Measurements from ENCODE around the gene NUTF2. TPM values are rescaled to one million over a fixed set of nuclear protein-coding genes. Genes with fewer than 3 reads are reported as not detected.
A peak's percentile ranks its signal among the peaks of the same experiment; 100 is the strongest.

NUTF2 gene
- total RNA-seq, 1 experiment from 2014 or later, result 217 TPM

- CTCF ChIA-PET, result no interaction called here
- Histone ChIP-seq H3K36me3 (ENCODE audit: insufficient read depth, low read length, poor library complexity, severe bottlenecking) (no peaks in the 10 kb centered on the region), H3K27me3 (replicated peaks; ENCODE audit: insufficient read depth, low read depth, low read length, poor library complexity) (no peaks in the 10 kb centered on the region), H3K9me3 (ENCODE audit: low read depth, low read length, poor library complexity, severe bottlenecking) (no peaks in the 10 kb centered on the region), H3K4me3 (ENCODE audit: low read depth, low read length, poor library complexity, severe bottlenecking) (peak within 1 kb of the TSS; percentile 89), H3K27ac (ENCODE audit: low read depth, low read length, poor library complexity, severe bottlenecking) (peak within 1 kb of the TSS; percentile 99), H3K4me1 (ENCODE audit: insufficient read depth, low read length, poor library complexity, severe bottlenecking) (peaks cover 29% of the 10 kb centered on the region)
- peak; percentile 98 for DNase-seq (ENCODE audit: low spot score)
- TF ChIP-seq EZH2 (IDR thresholded peaks at IDR 0.05; ENCODE audit: borderline replicate concordance, low read depth, low read length, poor library complexity, severe bottlenecking) (no peak), CTCF (conservative IDR thresholded peaks at IDR 0.05; ENCODE audit: low read depth, low read length) (peak; percentile 85)
- POLR2A ChIA-PET (ENCODE audit: low non-redundant PET), result no interaction called here
- intact Hi-C loops (cut with micrococcal nuclease; ENCODE audit: unreplicated experiment), result no loop called here
- BruUV-seq (replicated peaks), result no TSS peak
Measured at GRCh38 chr16:67841816-67842508, 4.8 kb upstream of the NUTF2 start, which contains the start of gene THAP11. THAP11 (plus strand) TSS chr16:67842320; CDS start chr16:67842555, 235 bp downstream.

DNA sequence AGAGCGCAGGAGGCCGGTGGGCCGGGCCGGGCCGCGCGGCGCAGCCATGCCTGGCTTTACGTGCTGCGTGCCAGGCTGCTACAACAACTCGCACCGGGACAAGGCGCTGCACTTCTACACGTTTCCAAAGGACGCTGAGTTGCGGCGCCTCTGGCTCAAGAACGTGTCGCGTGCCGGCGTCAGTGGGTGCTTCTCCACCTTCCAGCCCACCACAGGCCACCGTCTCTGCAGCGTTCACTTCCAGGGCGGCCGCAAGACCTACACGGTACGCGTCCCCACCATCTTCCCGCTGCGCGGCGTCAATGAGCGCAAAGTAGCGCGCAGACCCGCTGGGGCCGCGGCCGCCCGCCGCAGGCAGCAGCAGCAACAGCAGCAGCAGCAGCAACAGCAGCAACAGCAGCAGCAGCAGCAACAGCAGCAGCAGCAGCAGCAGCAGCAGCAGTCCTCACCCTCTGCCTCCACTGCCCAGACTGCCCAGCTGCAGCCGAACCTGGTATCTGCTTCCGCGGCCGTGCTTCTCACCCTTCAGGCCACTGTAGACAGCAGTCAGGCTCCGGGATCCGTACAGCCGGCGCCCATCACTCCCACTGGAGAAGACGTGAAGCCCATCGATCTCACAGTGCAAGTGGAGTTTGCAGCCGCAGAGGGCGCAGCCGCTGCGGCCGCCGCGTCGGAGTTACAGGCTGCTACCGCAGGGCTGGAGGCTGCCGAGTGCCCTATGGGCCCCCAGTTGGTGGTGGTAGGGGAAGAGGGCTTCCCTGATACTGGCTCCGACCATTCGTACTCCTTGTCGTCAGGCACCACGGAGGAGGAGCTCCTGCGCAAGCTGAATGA, 4.0 kb upstream of the NUTF2 start:
- no peaks in the 10 kb centered on the region for H3K36me3 ChIP-seq (ENCODE audit: insufficient read depth, low read length, poor library complexity, severe bottlenecking)
- no TSS peak for BruUV-seq (replicated peaks)
- peak overlapping the region; percentile 89 for H3K4me3 ChIP-seq (ENCODE audit: low read depth, low read length, poor library complexity, severe bottlenecking)
- H3K27me3 ChIP-seq (replicated peaks; ENCODE audit: insufficient read depth, low read depth, low read length, poor library complexity), result no peaks in the 10 kb centered on the region
- TF ChIP-seq CTCF (conservative IDR thresholded peaks at IDR 0.05; ENCODE audit: low read depth, low read length), result peak; percentile 33; the same call in 1 of the 2 replicates
- TF ChIP-seq EZH2 (IDR thresholded peaks at IDR 0.05; ENCODE audit: borderline replicate concordance, low read depth, low read length, poor library complexity, severe bottlenecking), result no peak
- intact Hi-C loops (cut with micrococcal nuclease; ENCODE audit: unreplicated experiment), result no loop called here
- CTCF ChIA-PET, result no interaction called here
- peak; percentile 74 for DNase-seq (ENCODE audit: low spot score)
- H3K9me3 ChIP-seq (ENCODE audit: low read depth, low read length, poor library complexity, severe bottlenecking), result no peaks in the 10 kb centered on the region
- H3K27ac ChIP-seq (ENCODE audit: low read depth, low read length, poor library complexity, severe bottlenecking), result peak overlapping the region; percentile 99
- POLR2A ChIA-PET (ENCODE audit: low non-redundant PET), result no interaction called here
- H3K4me1 ChIP-seq (ENCODE audit: insufficient read depth, low read length, poor library complexity, severe bottlenecking), result peaks cover 29% of the 10 kb centered on the region

GRCh38 chr16:67843343-67843765, 3.4 kb upstream of the NUTF2 start:
- H3K36me3 ChIP-seq (ENCODE audit: insufficient read depth, low read length, poor library complexity, severe bottlenecking), result no peaks in the 10 kb centered on the region
- H3K4me3 ChIP-seq (ENCODE audit: low read depth, low read length, poor library complexity, severe bottlenecking), result peak overlapping the region; percentile 89
- intact Hi-C loops (cut with micrococcal nuclease; ENCODE audit: unreplicated experiment), result no loop called here
- ChIA-PET POLR2A (ENCODE audit: low non-redundant PET) (no interaction called here), CTCF (no interaction called here)
- H3K4me1 ChIP-seq (ENCODE audit: insufficient read depth, low read length, poor library complexity, severe bottlenecking), result peaks cover 34% of the 10 kb centered on the region
- H3K27me3 ChIP-seq (replicated peaks; ENCODE audit: insufficient read depth, low read depth, low read length, poor library complexity), result no peaks in the 10 kb centered on the region
- no peaks in the 10 kb centered on the region for H3K9me3 ChIP-seq (ENCODE audit: low read depth, low read length, poor library complexity, severe bottlenecking)
- TSS peak; percentile 18 for BruUV-seq (replicated peaks)
- no peak for DNase-seq (ENCODE audit: low spot score)
- TF ChIP-seq EZH2 (IDR thresholded peaks at IDR 0.05; ENCODE audit: borderline replicate concordance, low read depth, low read length, poor library complexity, severe bottlenecking) (no peak), CTCF (conservative IDR thresholded peaks at IDR 0.05; ENCODE audit: low read depth, low read length) (no peak)
- H3K27ac ChIP-seq (ENCODE audit: low read depth, low read length, poor library complexity, severe bottlenecking), result peak overlapping the region; percentile 99
